MM.1S (cell line): ENCODE measurements around the gene CSPG5.

ENCODE experiments used
- DNase-seq: peaks from one replicate; pipeline ENCODE4 v3.0.0-alpha.2; 2015
- H2AFZ ChIP-seq: fragments of 300-600 bp; sonication (generic); 2 replicates; pipeline ENCODE4 v1.6.0; 2016; ENCODE audit warnings: antibody characterized with exemption, low read length
- H3F3A ChIP-seq: fragments of 300-600 bp; sonication (generic); 2 replicates; pipeline ENCODE4 v1.6.1; 2016; ENCODE audit warnings: mild to moderate bottlenecking, antibody characterized with exemption, low read length, moderate library complexity, mixed read lengths; ENCODE audit not compliant: insufficient read depth
- H3K27ac ChIP-seq: fragments of 300-600 bp; sonication (generic); 2 replicates; pipeline ENCODE4 v1.5.1; 2016; ENCODE audit warnings: mild to moderate bottlenecking, low read length
- H3K27me3 ChIP-seq: fragments of 300-600 bp; sonication (generic); replicated peaks from 2 replicates; pipeline ENCODE4 v1.6.0; 2016; ENCODE audit warnings: low read length; ENCODE audit not compliant: insufficient read depth
- H3K36me3 ChIP-seq: fragments of 300-600 bp; sonication (generic); replicated peaks from 2 replicates; pipeline ENCODE4 v1.6.1; 2016; ENCODE audit warnings: mild to moderate bottlenecking, low read length, mixed read lengths; ENCODE audit not compliant: insufficient read depth
- H3K4me1 ChIP-seq: fragments of 300-600 bp; sonication (generic); 2 replicates; pipeline ENCODE4 v1.6.1; 2016; ENCODE audit warnings: low read length, mixed read lengths
- H3K4me2 ChIP-seq: fragments of 300-600 bp; sonication (generic); 2 replicates; pipeline ENCODE4 v1.6.0; 2016; ENCODE audit warnings: low read depth, low read length
- H3K4me3 ChIP-seq: fragments of 300-600 bp; sonication (generic); 2 replicates; pipeline ENCODE4 v1.5.1; 2016; ENCODE audit warnings: low read length, mixed read lengths
- H3K79me2 ChIP-seq: fragments of 300-600 bp; sonication (generic); 2 replicates; pipeline ENCODE4 v1.6.1; 2016; ENCODE audit warnings: mixed run types, low read length, mixed read lengths
- H3K9ac ChIP-seq: fragments of 300-600 bp; sonication (generic); 2 replicates; pipeline ENCODE4 v1.6.1; 2016; ENCODE audit warnings: low read length, mixed read lengths
- H3K9me2 ChIP-seq: fragments of 300-600 bp; sonication (generic); replicated peaks from 2 replicates; pipeline ENCODE4 v1.6.1; 2016; ENCODE audit warnings: mild to moderate bottlenecking, low read length, mixed read lengths; ENCODE audit not compliant: insufficient read depth
- H3K9me3 ChIP-seq: fragments of 300-600 bp; sonication (generic); replicated peaks from 2 replicates; pipeline ENCODE4 v1.6.1; 2016; ENCODE audit warnings: mild to moderate bottlenecking, low read length, mixed read lengths; ENCODE audit not compliant: insufficient read depth
- H4K20me1 ChIP-seq: fragments of 300-600 bp; sonication (generic); 2 replicates; pipeline ENCODE4 v1.6.1; 2016; ENCODE audit warnings: mild to moderate bottlenecking, low read length, moderate library complexity, mixed read lengths; ENCODE audit not compliant: insufficient read depth
- EZH2 ChIP-seq: fragments of 300-600 bp; sonication (generic); optimal IDR thresholded peaks from 2 replicates; pipeline ENCODE3; 2017; ENCODE audit warnings: low read depth, mild to moderate bottlenecking, antibody characterized with exemption, low read length, mixed read lengths
- EZH2phosphoT487 ChIP-seq: fragments of 300-600 bp; sonication (generic); IDR thresholded peaks from 2 replicates; pipeline ENCODE4 v1.6.1; 2018; ENCODE audit warnings: antibody characterized with exemption, low read length
- TF ChIP-seq, protein P1 (sequence below): fragments of 300-600 bp; sonication (generic); IDR thresholded peaks from 2 replicates; pipeline ENCODE4 v1.5.1; 2016; ENCODE audit warnings: antibody characterized with exemption, low read length, mixed read lengths

Gene CSPG5

DNA sequence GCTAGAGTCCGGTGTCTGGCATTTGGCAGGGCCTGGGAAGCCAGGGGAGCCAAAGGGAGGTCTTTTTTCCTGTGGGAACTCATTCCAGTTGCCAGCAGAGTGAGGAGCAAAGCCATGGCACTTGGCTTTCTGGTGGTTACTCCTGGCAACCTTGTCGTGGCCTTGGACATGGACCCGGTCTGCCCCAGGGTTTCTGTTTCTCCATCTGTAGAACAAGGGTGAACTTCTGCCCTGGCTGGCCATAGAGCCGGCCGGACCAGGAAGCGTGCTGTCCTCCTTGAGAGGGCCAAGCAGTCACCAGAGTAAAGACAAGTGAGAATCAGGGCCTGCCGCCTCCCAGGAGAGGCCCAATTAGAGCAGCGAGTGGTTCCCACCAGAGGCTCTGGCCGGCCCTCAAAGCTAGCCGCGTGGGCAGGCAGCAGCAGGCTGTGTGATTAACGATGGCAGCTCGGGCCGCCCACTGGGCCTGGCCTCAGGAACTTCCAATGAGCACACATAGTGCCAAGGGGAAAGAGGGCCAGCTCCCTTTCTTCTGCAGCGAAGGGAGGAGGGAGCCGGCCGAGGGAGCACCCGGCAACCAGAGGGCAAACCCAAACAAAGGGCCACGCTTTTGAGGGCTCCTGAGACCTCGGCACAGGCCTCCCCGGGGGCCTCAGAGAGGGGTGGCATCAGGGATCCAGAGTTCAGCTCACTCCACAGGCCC lies 36.0 kb downstream of the CSPG5 start:
- no peaks in the 10 kb centered on the region for H3K4me1 ChIP-seq
- H3K9ac ChIP-seq = no peak overlapping the region
- no peak overlapping the region for H3K4me2 ChIP-seq
- no peak overlapping the region for H3K27ac ChIP-seq
- H3K4me3 ChIP-seq = no peak overlapping the region
- DNase-seq = no peak
- H4K20me1 ChIP-seq = no peaks in the 10 kb centered on the region
- H3K9me3 ChIP-seq = no peaks in the 10 kb centered on the region
- TF ChIP-seq, protein P1, sequence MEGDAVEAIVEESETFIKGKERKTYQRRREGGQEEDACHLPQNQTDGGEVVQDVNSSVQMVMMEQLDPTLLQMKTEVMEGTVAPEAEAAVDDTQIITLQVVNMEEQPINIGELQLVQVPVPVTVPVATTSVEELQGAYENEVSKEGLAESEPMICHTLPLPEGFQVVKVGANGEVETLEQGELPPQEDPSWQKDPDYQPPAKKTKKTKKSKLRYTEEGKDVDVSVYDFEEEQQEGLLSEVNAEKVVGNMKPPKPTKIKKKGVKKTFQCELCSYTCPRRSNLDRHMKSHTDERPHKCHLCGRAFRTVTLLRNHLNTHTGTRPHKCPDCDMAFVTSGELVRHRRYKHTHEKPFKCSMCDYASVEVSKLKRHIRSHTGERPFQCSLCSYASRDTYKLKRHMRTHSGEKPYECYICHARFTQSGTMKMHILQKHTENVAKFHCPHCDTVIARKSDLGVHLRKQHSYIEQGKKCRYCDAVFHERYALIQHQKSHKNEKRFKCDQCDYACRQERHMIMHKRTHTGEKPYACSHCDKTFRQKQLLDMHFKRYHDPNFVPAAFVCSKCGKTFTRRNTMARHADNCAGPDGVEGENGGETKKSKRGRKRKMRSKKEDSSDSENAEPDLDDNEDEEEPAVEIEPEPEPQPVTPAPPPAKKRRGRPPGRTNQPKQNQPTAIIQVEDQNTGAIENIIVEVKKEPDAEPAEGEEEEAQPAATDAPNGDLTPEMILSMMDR = no peak
- no peak for TF ChIP-seq EZH2
- no peak for TF ChIP-seq EZH2phosphoT487
- H3K27me3 ChIP-seq = no peaks in the 10 kb centered on the region
- no peaks in the 10 kb centered on the region for H3K36me3 ChIP-seq
- H2AFZ ChIP-seq = no peak overlapping the region
- H3K9me2 ChIP-seq = no peaks in the 10 kb centered on the region
- H3K79me2 ChIP-seq = no peaks in the 10 kb centered on the region
- no peaks in the 10 kb centered on the region for H3F3A ChIP-seq

DNA sequence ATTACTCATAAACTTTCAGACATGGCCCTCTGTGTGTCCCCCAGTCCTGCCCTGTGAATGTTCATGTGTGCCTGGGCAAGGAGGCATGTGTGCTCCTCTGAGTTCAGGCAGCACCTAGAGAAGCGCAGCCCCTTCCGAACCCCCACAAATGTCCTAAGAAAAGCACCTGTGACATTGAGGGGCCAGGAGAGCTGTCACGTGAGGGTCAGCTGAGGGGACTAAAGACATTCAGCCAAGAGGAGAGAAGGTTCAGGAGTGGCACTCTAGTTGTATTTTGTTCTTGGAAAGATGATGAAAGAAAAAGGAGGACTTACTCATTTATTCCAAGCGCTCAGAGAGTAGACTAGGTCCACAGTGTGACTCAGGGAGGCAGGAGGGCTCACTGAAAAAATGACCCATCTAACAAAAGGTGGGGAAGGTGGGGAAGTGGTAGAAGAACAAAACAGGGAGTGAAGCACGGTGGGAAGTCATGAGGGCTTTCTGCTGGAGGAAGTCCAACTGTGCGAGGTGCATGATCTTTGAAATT lies 37.0 kb downstream of the CSPG5 start:
- H3F3A ChIP-seq = no peaks in the 10 kb centered on the region
- H4K20me1 ChIP-seq = no peaks in the 10 kb centered on the region
- H3K27me3 ChIP-seq = no peaks in the 10 kb centered on the region
- no peak overlapping the region for H2AFZ ChIP-seq
- H3K27ac ChIP-seq = no peak overlapping the region
- H3K4me3 ChIP-seq = no peak overlapping the region
- no peaks in the 10 kb centered on the region for H3K9me3 ChIP-seq
- H3K9me2 ChIP-seq = no peaks in the 10 kb centered on the region
- H3K4me1 ChIP-seq = no peaks in the 10 kb centered on the region
- no peak for DNase-seq
- TF ChIP-seq, protein P1 = no peak
- TF ChIP-seq EZH2phosphoT487 (no peak), EZH2 (no peak)
- H3K9ac ChIP-seq = no peak overlapping the region
- no peak overlapping the region for H3K4me2 ChIP-seq
- no peaks in the 10 kb centered on the region for H3K79me2 ChIP-seq
- H3K36me3 ChIP-seq = no peaks in the 10 kb centered on the region

DNA sequence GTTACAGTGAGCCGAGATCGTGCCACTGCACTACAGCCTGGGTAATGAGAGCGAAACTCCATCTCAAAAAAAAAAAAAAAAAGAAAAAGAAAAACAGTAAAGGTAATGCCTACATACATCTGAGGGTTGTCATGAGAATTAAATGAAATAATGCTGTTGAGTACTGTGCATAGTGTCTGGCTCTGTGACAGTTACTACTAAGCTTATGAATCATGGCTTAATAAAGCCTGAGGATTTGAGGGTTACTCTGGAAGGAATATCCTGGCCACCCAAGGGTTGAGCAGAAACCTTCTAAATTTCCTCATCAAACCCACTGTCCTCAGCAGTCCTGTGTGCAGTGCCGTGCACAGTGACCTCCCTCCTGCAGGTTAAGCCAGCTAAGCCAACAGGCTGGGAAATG lies 38.4 kb downstream of the CSPG5 start:
- H3K27ac ChIP-seq = no peak overlapping the region
- H3K4me2 ChIP-seq = no peak overlapping the region
- no peak overlapping the region for H3K9ac ChIP-seq
- no peak for TF ChIP-seq EZH2
- TF ChIP-seq EZH2phosphoT487 = no peak
- TF ChIP-seq, protein P1 = no peak
- no peak for DNase-seq
- no peaks in the 10 kb centered on the region for H3K79me2 ChIP-seq
- H3K36me3 ChIP-seq = no peaks in the 10 kb centered on the region
- H3K4me3 ChIP-seq = no peak overlapping the region
- H3K4me1 ChIP-seq = no peaks in the 10 kb centered on the region
- no peaks in the 10 kb centered on the region for H3F3A ChIP-seq
- no peaks in the 10 kb centered on the region for H4K20me1 ChIP-seq
- H2AFZ ChIP-seq = no peak overlapping the region
- no peaks in the 10 kb centered on the region for H3K9me3 ChIP-seq
- no peaks in the 10 kb centered on the region for H3K27me3 ChIP-seq
- no peaks in the 10 kb centered on the region for H3K9me2 ChIP-seq
